HL-60 (cell line): ENCODE results near the gene TEX38.
"Not testable (repeated sequence)": the region's sequence is repeated elsewhere in the genome, so short reads cannot be mapped to it uniquely, and the experiment has no call there.

Experiments used
- DNase-seq, 2 experiments: peaks; one replicate each; pipeline ENCODE4 v3.0.0-alpha.2; 2010 to 2020; ENCODE audit warnings: low read depth in 1 of 2, low spot score in 1 of 2
- H3K27ac ChIP-seq: fragments of 250-450 bp; sonication (Bioruptor Pico); replicated peaks from 2 replicates; pipeline ENCODE4 v1.5.1; 2020; ENCODE audit warnings: mild to moderate bottlenecking, moderate library complexity
- H3K27me3 ChIP-seq: fragments of 250-450 bp; sonication (Bioruptor Pico); 2 replicates; pipeline ENCODE4 v1.5.1; 2021; ENCODE audit warnings: mild to moderate bottlenecking, moderate library complexity; ENCODE audit not compliant: insufficient read depth, poor library complexity, severe bottlenecking
- H3K4me3 ChIP-seq: replicated peaks from 2 replicates; pipeline ENCODE4 v1.5.1; 2011; ENCODE audit warnings: mild to moderate bottlenecking, control low read depth, low read length; ENCODE audit not compliant: insufficient read depth
- CTCF ChIP-seq: IDR thresholded peaks from one replicate; pipeline ENCODE4 v1.5.1; 2011; ENCODE audit warnings: low read length, control low read depth, inconsistent platforms; ENCODE audit not compliant: insufficient read depth
- GABPA ChIP-seq: IDR thresholded peaks from 2 replicates; pipeline ENCODE4 v1.6.1; 2012; ENCODE audit warnings: low read depth
- POLR2AphosphoS5 ChIP-seq: IDR thresholded peaks from 2 replicates; pipeline ENCODE4 v1.6.1; 2012; ENCODE audit warnings: low read depth
- REST ChIP-seq: IDR thresholded peaks from 2 replicates; pipeline ENCODE4 v1.6.1; 2012; ENCODE audit warnings: low read depth; ENCODE audit not compliant: insufficient replicate concordance
- SPI1 ChIP-seq: IDR thresholded peaks from 2 replicates; pipeline ENCODE4 v1.6.1; 2012; ENCODE audit warnings: low read depth, mild to moderate bottlenecking, borderline replicate concordance

The TEX38 gene

DNA sequence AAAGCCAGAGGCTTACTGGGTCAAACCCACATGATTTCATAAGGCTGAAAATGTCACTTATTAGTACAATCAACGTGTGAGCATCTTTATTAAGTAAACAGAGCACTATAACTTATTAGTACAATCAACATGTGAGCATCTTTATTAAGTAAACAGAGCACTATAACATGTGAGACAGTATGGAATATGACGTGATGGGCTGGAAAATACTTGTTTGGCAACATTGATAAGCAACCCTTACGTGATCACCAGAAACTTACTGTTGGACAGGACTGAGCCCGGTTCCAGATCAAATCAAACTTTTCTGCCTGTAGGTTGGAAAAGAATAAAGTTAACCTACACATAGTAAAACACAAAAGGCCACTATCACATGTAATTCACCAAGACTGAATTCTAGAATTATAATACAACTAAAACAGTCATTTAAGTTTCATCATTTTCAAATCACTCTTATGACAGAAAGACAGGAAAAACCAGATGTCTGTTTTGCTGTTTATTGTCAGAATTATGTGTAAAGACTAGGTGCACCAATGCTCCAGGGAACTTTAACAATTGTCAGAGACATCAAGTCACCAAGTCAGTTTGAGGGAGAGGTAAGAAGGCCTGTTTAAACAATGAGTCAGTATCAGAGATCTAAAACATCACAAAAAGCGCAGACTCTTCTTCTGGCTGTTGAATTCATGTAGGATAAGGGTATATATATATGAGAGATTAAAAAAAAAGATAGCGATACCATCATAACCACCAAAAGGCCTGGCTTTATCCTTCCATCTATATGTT is 19.1 kb upstream of the TEX38 start:
- no peak overlapping the region for H3K4me3 ChIP-seq
- H3K27me3 ChIP-seq, result no peaks in the 10 kb centered on the region
- TF ChIP-seq GABPA, result no peak
- TF ChIP-seq POLR2AphosphoS5, result no peak
- TF ChIP-seq SPI1, result no peak
- no peak for TF ChIP-seq CTCF
- no peak for TF ChIP-seq REST
- no peak for DNase-seq
- H3K27ac ChIP-seq, result no peak overlapping the region

GRCh38 chr1:46653405-46653958 is 18.2 kb upstream of the TEX38 start:
- no peak for DNase-seq
- no peak overlapping the region for H3K27ac ChIP-seq
- TF ChIP-seq POLR2AphosphoS5 (no peak), SPI1 (no peak), REST (no peak), CTCF (no peak), GABPA (no peak)
- no peak overlapping the region for H3K4me3 ChIP-seq
- H3K27me3 ChIP-seq, result no peaks in the 10 kb centered on the region

DNA sequence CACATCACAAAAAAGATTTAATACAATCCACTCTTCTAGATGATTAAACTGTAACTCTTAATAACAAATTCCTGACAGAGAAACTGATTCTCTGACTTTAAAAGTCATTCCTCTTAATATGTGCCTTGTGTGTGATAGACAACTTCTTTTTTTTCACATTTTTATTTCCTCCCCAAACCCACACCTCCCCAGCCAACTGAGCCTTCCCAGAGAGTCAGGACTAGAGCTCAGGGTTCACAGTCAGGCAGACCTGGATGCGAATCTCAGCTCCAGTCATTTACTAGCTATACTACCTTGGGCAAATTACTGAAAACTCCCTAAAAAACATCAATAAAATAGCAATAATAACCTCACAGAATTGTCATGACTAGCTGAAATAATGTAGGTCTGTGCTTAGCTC is 17.6 kb upstream of the TEX38 start:
- no peak for DNase-seq
- Histone ChIP-seq H3K4me3 (no peak overlapping the region), H3K27me3 (no peaks in the 10 kb centered on the region), H3K27ac (no peak overlapping the region)
- TF ChIP-seq REST, result no peak
- TF ChIP-seq SPI1, result no peak
- TF ChIP-seq GABPA, result no peak
- no peak for TF ChIP-seq POLR2AphosphoS5
- TF ChIP-seq CTCF, result no peak

GRCh38 chr1:46654698-46655097 is 17.0 kb upstream of the TEX38 start:
- H3K27me3 ChIP-seq, H3K4me3 ChIP-seq, H3K27ac ChIP-seq, DNase-seq: not testable (repeated sequence)
